WERI-Rb-1 (cell line): ENCODE measurements around the gene HIP1R.
A peak's percentile ranks its signal among the peaks of the same experiment; 100 is the strongest.

Experiments used
- DNase-seq: peaks from one replicate; pipeline ENCODE4 v3.0.0-alpha.2; 2020
- H3K27ac ChIP-seq: fragments of 250-450 bp; sonication (Bioruptor Pico); 2 replicates; pipeline ENCODE4 v1.5.1; 2020; ENCODE audit warnings: mild to moderate bottlenecking, moderate library complexity
- H3K27me3 ChIP-seq: fragments of 250-450 bp; sonication (Bioruptor Pico); 2 replicates; pipeline ENCODE4 v1.5.1; 2021; ENCODE audit warnings: mild to moderate bottlenecking, low read depth, moderate library complexity; ENCODE audit not compliant: insufficient read depth, severe bottlenecking
- H3K36me3 ChIP-seq: fragments of 250-450 bp; sonication (Bioruptor Pico); 2 replicates; pipeline ENCODE4 v1.5.1; 2020; ENCODE audit warnings: mild to moderate bottlenecking, moderate library complexity
- H3K4me3 ChIP-seq: 2 replicates; pipeline ENCODE4 v1.5.1; 2011; ENCODE audit warnings: low read depth, mild to moderate bottlenecking, control low read depth, low read length
- H3K9me3 ChIP-seq: fragments of 250-450 bp; sonication (Bioruptor Pico); 2 replicates; pipeline ENCODE4 v1.5.1; 2021; ENCODE audit warnings: mild to moderate bottlenecking, moderate library complexity; ENCODE audit not compliant: severe bottlenecking
- TF ChIP-seq, protein P1 (sequence below): IDR thresholded peaks from 2 replicates; pipeline ENCODE4 v1.5.1; 2011; ENCODE audit warnings: low read depth, mild to moderate bottlenecking, control low read depth, inconsistent platforms, low read length

Gene HIP1R

DNA sequence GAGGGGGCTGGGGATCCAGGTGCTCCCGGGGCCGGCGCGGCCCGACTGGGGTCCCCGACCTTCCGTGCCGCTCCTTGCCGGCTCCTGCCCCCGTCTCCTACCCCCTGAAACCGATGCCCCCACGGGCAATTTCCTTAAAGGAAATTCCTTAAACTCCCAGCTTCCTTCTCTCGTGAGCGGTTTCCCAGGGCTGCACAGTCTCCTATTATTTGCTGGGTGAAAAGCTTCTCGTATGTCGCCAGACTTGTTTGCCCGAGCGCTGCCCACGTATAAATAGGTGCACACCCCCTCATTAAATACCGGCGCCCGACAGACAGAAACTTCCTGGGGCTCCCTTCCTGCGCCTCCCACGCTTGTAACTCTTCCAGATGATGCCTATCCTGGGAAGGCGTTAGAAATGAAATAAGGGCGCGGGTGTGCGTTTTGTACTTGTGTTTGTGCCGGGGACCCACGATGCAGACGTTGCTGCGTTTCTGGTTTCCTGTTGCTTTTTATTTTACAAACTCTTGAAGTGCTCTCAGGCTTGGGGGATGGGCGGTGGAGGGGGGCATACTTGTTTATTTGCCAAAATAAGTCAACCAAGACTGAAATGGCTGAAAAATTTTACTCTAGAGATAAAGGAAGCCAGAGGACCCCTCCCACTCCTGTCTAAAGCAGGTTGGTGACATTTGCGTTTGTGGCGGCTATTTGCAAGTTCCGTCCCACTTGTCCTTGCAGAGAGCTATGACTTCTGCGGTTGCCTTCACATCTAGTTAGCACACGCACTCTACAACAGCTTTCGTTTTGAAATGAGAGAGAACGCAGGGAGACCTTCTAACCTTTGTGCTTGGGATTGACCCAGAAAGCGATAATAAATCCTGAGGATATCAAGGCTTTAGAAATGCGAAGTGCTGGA lies 1.0 kb downstream of the HIP1R start:
- H3K36me3 ChIP-seq, result no peaks in the 10 kb centered on the region
- no peaks in the 10 kb centered on the region for H3K27me3 ChIP-seq
- H3K4me3 ChIP-seq, result peak overlapping the region; percentile 62
- no peak for DNase-seq
- H3K27ac ChIP-seq, result no peak overlapping the region
- TF ChIP-seq, protein P1, sequence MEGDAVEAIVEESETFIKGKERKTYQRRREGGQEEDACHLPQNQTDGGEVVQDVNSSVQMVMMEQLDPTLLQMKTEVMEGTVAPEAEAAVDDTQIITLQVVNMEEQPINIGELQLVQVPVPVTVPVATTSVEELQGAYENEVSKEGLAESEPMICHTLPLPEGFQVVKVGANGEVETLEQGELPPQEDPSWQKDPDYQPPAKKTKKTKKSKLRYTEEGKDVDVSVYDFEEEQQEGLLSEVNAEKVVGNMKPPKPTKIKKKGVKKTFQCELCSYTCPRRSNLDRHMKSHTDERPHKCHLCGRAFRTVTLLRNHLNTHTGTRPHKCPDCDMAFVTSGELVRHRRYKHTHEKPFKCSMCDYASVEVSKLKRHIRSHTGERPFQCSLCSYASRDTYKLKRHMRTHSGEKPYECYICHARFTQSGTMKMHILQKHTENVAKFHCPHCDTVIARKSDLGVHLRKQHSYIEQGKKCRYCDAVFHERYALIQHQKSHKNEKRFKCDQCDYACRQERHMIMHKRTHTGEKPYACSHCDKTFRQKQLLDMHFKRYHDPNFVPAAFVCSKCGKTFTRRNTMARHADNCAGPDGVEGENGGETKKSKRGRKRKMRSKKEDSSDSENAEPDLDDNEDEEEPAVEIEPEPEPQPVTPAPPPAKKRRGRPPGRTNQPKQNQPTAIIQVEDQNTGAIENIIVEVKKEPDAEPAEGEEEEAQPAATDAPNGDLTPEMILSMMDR, result no peak
- no peaks in the 10 kb centered on the region for H3K9me3 ChIP-seq

DNA sequence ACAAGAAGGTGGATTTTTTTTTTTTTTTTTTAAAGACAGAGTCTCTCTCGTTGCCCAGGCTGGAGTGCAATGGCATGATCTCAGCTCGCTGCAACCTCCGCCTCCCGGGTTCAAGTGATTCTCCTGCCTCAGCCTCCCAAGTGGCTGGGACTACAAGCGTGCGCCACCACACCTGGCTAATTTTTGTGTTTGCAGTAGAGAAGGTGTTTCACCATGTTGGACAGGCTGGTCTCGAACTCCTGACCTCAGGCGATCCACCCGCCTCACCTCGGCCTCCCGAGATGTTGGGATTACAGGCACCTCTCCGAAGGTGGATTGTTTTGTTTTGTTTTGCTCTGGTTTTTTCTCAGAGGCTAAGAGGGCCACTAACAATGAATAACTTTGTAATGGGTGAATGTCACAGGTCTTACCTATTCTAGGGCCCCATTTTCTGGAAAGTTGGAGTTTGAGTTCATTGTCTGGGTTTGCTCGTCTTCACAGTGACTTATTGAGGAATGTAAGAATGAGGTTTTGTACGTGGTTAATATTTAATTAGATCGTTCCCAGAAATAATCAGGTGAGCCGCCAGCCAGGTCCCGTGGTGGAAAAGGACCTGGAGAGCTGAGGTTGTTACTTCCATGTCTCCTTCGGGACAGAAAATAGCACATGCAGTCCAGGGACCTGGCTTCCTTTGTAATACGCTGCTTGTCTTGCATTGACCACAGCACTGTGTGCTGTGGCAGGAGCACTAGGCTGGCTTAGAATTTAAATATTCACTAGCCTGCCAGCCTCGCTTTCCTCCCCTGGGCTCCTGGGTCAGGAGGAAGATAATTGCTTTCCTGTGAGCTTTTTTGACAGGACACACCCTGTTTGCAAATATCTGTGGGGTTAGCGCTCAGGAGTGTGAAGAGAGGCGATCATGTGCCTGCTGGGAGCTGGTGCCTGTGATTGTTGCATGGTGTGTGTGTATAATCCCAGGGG lies 2.3 kb downstream of the HIP1R start:
- Histone ChIP-seq H3K36me3 (no peaks in the 10 kb centered on the region), H3K9me3 (no peaks in the 10 kb centered on the region), H3K27ac (no peak overlapping the region), H3K4me3 (no peak overlapping the region), H3K27me3 (no peaks in the 10 kb centered on the region)
- no peak for DNase-seq
- TF ChIP-seq, protein P1, result no peak

DNA sequence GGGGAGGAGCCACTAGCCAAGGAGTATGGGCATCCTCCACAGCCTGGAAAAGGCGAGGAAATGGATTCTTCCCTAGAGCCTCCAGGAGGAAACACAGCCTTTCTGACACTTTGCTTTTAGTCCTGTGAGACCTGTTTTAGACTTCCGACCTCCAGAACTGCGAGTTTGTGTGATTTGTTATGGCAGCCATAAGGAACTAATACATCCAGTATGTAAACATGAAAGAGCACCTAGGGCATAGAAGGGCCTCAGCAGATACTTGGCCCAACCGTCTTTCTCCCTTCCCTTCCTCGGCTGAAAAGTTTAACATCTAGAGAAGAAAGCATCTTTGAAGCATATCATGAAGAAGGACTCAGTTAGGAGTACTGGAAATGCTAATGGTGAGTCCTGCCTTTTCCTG lies 3.6 kb downstream of the HIP1R start:
- Histone ChIP-seq H3K4me3 (no peak overlapping the region), H3K27me3 (no peaks in the 10 kb centered on the region), H3K27ac (no peak overlapping the region), H3K36me3 (no peaks in the 10 kb centered on the region), H3K9me3 (no peaks in the 10 kb centered on the region)
- DNase-seq, result no peak
- TF ChIP-seq, protein P1, result no peak

DNA sequence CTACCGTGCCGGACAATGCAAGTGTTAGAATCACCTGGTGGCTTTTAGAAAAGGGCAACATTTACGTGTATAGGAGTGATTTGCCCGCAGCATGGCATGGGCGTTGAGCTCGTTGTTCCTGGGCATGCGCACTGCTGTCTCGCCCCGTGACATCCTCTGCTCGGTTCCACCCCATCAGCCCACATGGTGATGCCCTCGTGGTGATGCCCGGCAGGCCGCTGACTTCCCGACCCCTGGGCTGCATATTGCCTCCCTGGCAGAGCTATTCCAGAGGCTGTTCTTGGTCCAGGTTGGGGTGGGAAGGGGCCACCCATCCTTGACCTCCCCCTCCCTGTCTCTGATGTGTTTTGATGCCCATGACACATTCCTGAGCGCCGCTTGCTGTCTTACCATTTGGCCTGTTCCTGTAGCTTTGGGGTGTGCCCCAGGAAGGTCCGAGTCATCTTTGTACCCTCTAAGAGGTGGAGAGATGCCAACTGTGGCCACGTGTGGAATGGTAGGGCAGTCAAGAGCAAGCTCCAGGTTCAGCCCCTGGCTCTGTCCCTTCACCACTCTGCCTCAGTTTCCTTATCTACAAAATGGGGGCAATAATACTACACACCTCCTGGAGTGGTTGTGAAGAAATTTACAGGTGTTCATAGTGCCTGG lies 4.8 kb downstream of the HIP1R start:
- TF ChIP-seq, protein P1, result no peak
- no peak for DNase-seq
- H3K4me3 ChIP-seq, result no peak overlapping the region
- no peaks in the 10 kb centered on the region for H3K27me3 ChIP-seq
- H3K9me3 ChIP-seq, result no peaks in the 10 kb centered on the region
- H3K36me3 ChIP-seq, result no peaks in the 10 kb centered on the region
- no peak overlapping the region for H3K27ac ChIP-seq

DNA sequence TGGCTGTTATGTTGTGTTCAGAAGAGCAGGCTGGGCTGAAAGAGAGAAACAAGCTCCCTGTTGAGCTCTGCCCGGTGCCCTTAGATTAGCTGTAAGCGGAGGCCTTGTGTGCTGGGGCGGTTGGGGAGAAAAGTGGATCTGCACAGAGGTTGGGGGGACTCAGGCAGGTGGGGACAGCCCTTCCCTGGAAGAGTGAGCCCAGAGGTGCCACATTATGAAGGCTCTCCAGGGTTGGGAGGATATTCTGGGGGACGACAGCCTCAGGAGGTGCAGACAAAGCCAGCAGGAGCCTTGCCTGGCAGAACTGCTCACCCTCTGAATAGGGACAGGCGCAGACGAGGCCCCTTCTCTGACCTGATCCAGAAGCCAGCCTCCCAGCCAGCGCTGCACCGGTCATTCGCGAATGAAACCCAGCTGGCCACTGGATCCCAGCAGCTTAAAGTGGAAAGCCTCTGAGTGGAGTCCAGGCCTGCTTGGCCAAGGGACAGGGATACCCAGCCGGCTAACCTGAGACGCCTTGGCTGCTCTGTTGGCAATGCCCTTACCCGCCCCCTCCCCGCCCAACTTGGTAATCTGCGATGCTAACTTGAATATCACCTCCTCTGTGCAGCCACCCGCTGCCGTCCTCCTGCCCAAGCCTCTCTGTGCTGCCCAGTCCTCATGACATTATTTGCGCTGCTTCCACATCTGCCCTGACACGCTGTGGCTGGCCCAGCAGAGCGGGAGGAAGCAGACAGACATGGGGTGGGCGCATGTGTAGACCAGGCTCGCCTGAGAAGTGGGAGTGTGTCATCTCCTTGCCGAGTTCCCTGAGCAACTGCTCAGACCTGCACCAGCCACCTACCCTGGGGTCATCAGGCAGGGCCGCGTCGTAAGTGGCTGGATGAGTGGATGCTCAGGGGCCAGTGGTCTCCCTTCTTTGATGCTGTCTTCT lies 5.6 kb downstream of the HIP1R start:
- no peak for DNase-seq
- TF ChIP-seq, protein P1, result no peak

More for the DNA sequence above, 5.6 kb downstream of the HIP1R start:
- Histone ChIP-seq H3K36me3 (no peaks in the 10 kb centered on the region), H3K27me3 (no peaks in the 10 kb centered on the region), H3K27ac (no peak overlapping the region), H3K4me3 (no peak overlapping the region), H3K9me3 (no peaks in the 10 kb centered on the region)
